Measurements from ENCODE around the gene PCOLCE2. TPM values are rescaled to one million over a fixed set of nuclear protein-coding genes. Genes with fewer than 3 reads are reported as not detected.

The PCOLCE2 gene
- total RNA-seq, 2 donors from 2014 or later, result 79.1 to 148 TPM

DNA sequence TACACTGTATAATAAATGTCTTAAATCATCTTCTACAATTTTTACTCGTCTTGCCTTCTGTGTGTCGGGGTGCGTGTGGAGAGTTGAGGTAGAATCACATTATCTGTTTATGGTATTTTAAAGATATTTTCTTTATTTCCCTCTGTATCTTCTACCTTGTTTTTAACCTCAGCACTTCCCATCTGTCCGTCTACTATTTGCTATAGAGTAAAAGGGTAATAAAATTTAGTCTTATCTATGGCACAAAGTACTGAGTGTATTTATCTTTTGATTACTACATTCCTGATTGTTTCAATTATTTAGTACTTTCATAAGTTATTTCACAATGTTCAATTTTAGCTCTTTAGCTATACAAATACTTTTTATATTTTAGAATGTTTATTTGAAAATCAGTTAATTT is 102.9 kb downstream of the PCOLCE2 start:
- no peaks in the 10 kb centered on the region for H3K9me3 ChIP-seq
- no peak for DNase-seq (ENCODE audit: low spot score)
- H3K4me3 ChIP-seq, result no peak overlapping the region
- peaks cover 19% of the 10 kb centered on the region for H3K36me3 ChIP-seq
- H3K4me1 ChIP-seq, result no peaks in the 10 kb centered on the region
- H3K27ac ChIP-seq, result no peak overlapping the region
- TF ChIP-seq, protein P1, sequence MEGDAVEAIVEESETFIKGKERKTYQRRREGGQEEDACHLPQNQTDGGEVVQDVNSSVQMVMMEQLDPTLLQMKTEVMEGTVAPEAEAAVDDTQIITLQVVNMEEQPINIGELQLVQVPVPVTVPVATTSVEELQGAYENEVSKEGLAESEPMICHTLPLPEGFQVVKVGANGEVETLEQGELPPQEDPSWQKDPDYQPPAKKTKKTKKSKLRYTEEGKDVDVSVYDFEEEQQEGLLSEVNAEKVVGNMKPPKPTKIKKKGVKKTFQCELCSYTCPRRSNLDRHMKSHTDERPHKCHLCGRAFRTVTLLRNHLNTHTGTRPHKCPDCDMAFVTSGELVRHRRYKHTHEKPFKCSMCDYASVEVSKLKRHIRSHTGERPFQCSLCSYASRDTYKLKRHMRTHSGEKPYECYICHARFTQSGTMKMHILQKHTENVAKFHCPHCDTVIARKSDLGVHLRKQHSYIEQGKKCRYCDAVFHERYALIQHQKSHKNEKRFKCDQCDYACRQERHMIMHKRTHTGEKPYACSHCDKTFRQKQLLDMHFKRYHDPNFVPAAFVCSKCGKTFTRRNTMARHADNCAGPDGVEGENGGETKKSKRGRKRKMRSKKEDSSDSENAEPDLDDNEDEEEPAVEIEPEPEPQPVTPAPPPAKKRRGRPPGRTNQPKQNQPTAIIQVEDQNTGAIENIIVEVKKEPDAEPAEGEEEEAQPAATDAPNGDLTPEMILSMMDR (IDR thresholded peaks at IDR 0.05), result no peak
- no peaks in the 10 kb centered on the region for H3K27me3 ChIP-seq

DNA sequence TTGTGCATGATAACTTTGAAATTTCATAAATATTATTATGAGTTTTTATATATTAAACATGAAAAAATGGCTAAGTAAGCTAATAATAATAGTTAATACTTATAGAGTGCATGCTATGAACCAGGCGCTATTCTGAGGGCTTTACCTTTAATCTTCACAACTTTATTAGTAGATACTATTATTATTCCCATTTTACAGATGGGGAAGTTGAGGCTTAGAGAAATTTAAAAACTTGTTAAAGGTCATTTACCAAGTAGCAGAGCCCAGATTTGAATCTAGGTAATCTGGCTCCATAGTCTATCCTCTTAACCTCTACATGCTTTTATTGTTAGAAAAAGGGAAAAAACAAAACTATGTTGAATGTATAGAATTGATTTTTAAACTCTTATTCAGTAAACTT is 104.7 kb downstream of the PCOLCE2 start:
- TF ChIP-seq, protein P1 (IDR thresholded peaks at IDR 0.05), result no peak
- Histone ChIP-seq H3K9me3 (no peaks in the 10 kb centered on the region), H3K4me1 (no peaks in the 10 kb centered on the region), H3K27ac (no peak overlapping the region), H3K4me3 (no peak overlapping the region), H3K27me3 (no peaks in the 10 kb centered on the region), H3K36me3 (peaks cover 19% of the 10 kb centered on the region)
- DNase-seq (ENCODE audit: low spot score), result no peak

DNA sequence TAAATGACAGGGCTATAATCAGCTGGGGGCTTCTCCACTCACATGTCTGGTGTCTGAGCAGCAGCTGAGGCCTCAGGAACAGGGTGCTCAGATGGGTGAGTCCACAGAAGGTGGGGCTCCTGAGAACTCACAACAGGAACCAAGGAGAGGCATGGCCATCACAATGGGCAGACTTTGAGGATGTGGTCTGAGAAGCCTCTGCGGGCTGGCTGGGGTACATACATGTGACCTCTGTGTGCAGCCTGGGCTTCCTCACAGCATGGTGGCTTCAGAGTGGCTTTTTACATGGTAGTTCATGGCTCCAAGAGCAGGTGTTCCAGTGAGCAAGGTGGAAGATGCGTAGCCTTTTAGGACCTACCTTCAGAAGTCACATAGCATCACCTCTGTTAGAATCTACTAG is 106.3 kb downstream of the PCOLCE2 start:
- no peaks in the 10 kb centered on the region for H3K27me3 ChIP-seq
- no peaks in the 10 kb centered on the region for H3K9me3 ChIP-seq
- TF ChIP-seq, protein P1 (IDR thresholded peaks at IDR 0.05), result no peak
- DNase-seq (ENCODE audit: low spot score), result no peak
- peaks cover 19% of the 10 kb centered on the region for H3K36me3 ChIP-seq
- H3K27ac ChIP-seq, result no peak overlapping the region
- no peaks in the 10 kb centered on the region for H3K4me1 ChIP-seq
- no peak overlapping the region for H3K4me3 ChIP-seq

DNA sequence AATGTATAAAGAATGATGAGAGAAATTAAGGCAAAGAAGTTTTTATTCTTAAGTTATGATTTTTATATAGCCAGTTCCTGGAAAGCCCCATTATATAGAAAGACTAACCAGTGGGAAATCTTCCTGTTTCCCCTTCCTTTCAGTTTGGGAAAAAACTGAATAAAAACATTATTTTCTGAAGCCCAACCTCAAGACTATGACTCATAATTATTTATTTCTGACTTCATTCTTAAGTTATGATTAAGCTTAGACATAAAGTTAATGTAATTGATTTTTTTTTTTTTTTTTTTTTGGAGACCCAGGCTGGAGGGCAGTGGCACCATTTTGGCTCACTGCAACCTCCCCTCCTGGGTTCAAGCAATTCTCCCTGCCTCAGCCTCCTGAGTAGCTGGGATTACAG is 109.3 kb downstream of the PCOLCE2 start:
- H3K36me3 ChIP-seq, result peaks cover 14% of the 10 kb centered on the region
- H3K9me3 ChIP-seq, result no peaks in the 10 kb centered on the region
- H3K4me1 ChIP-seq, result no peaks in the 10 kb centered on the region
- H3K4me3 ChIP-seq, result no peak overlapping the region
- H3K27ac ChIP-seq, result no peak overlapping the region
- TF ChIP-seq, protein P1 (IDR thresholded peaks at IDR 0.05), result no peak
- DNase-seq (ENCODE audit: low spot score), result no peak
- no peaks in the 10 kb centered on the region for H3K27me3 ChIP-seq

DNA sequence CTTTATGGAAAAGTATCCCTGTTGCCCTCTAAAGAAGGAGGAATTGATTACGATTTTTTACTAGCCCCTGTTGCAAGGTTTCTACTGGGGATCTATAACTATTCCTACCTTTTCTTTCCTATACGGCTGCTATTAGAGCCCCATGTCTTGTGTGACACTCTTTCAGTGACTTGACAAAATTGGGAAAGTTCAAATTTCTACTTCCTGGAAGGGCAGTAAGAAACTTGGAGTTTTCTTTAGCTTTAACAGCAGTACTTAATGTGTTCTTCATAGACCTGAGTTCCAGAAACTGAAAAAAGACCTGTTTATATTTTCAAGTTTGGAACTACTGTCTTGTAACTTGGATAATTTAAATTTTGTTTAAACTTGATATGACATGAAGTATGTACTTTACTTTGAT is 110.3 kb downstream of the PCOLCE2 start:
- H3K4me1 ChIP-seq, result no peaks in the 10 kb centered on the region
- no peak overlapping the region for H3K27ac ChIP-seq
- TF ChIP-seq, protein P1 (IDR thresholded peaks at IDR 0.05), result no peak
- DNase-seq (ENCODE audit: low spot score), result no peak
- no peaks in the 10 kb centered on the region for H3K9me3 ChIP-seq
- no peaks in the 10 kb centered on the region for H3K27me3 ChIP-seq
- no peak overlapping the region for H3K4me3 ChIP-seq
- H3K36me3 ChIP-seq, result peaks cover 8% of the 10 kb centered on the region

DNA sequence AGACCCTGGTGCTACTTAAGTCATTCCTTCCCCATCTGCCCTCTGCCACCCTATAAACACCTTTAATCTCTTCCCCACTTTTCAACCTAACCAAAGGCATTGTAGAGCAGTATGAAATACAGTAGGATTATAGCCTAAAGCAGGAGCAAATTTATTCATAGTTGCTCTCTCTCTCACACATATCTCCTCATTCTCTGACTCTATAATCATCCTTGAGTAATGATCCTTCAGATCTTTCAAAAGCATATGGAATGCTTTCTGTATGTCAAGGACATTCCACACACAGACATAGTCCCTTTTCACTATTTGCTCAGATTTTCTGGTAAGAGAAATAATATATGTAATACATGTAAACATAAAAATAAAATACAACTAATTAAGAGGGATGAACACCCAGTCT is 111.0 kb downstream of the PCOLCE2 start:
- no peaks in the 10 kb centered on the region for H3K9me3 ChIP-seq
- no peak overlapping the region for H3K27ac ChIP-seq
- H3K36me3 ChIP-seq, result peaks cover 5% of the 10 kb centered on the region
- H3K4me1 ChIP-seq, result no peaks in the 10 kb centered on the region
- no peaks in the 10 kb centered on the region for H3K27me3 ChIP-seq
- H3K4me3 ChIP-seq, result no peak overlapping the region
- TF ChIP-seq, protein P1 (IDR thresholded peaks at IDR 0.05), result no peak
- no peak for DNase-seq (ENCODE audit: low spot score)

Data from right atrium auricular region (tissue), 2 donors.